ENCODE results near the gene PCDHGB1.

DNA sequence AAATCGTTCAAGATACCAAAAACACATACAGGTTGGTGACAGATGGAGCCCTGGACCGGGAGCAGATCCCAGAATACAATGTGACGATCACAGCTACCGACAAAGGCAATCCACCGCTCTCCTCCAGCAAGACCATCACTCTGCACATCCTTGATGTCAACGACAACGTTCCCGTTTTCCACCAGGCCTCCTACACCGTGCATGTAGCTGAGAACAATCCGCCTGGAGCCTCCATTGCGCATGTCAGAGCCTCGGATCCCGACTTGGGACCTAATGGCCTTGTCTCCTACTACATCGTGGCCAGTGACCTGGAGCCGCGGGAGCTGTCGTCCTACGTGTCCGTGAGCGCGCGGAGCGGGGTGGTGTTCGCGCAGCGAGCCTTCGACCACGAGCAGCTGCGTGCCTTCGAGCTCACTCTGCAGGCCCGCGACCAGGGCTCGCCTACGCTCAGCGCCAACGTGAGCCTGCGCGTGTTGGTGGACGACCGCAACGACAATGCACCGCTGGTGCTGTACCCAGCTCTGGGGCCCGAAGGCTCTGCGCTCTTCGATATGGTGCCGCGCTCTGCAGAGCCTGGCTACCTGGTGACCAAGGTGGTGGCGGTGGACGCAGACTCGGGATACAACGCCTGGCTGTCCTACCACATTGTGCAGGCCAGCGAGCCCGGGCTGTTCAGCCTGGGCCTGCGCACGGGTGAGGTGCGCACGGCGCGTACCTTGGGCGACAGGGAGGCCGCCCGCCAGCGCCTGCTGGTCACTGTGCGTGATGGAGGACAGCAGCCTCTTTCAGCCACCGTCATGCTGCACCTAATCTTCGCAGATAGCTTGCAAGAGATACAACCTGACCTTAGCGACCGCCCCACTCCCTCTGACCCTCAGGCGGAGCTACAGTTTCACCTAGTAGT is 21.9 kb downstream of the PCDHGB1 start:
- TF ChIP-seq, protein P1, sequence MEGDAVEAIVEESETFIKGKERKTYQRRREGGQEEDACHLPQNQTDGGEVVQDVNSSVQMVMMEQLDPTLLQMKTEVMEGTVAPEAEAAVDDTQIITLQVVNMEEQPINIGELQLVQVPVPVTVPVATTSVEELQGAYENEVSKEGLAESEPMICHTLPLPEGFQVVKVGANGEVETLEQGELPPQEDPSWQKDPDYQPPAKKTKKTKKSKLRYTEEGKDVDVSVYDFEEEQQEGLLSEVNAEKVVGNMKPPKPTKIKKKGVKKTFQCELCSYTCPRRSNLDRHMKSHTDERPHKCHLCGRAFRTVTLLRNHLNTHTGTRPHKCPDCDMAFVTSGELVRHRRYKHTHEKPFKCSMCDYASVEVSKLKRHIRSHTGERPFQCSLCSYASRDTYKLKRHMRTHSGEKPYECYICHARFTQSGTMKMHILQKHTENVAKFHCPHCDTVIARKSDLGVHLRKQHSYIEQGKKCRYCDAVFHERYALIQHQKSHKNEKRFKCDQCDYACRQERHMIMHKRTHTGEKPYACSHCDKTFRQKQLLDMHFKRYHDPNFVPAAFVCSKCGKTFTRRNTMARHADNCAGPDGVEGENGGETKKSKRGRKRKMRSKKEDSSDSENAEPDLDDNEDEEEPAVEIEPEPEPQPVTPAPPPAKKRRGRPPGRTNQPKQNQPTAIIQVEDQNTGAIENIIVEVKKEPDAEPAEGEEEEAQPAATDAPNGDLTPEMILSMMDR (IDR thresholded peaks at IDR 0.05; ENCODE audit: poor library complexity): no peak
- TF ChIP-seq EZH2 (IDR thresholded peaks at IDR 0.05; ENCODE audit: borderline replicate concordance): no peak

All from hepatocyte (in vitro differentiated cells).